ENCODE measurements around the gene TMEFF2. TPM values are rescaled to one million over a fixed set of nuclear protein-coding genes. Genes with fewer than 3 reads are reported as not detected.

The TMEFF2 gene
- total and polyA plus RNA-seq, 2 of the 8 experiments (the other 6 are each of a cell fraction or from before 2014, with no cell fraction given), result 0.91 to 3.7 TPM

GRCh38 chr2:192123847-192124246 lies 70.9 kb downstream of the TMEFF2 start:
- Histone ChIP-seq H3K27me3 (replicated peaks in 1 of 4; ENCODE audit: control insufficient read depth in 3 of 4, extremely low read depth in 1 of 4, insufficient read depth in 3 of 4, low read length in 3 of 4) (no peaks in the 10 kb centered on the region), H3K23me2 (ENCODE audit: low read depth, low read length) (no peaks in the 10 kb centered on the region), H3K79me1 (ENCODE audit: low read depth, low read length) (no peaks in the 10 kb centered on the region)

More at GRCh38 chr2:192123847-192124246, 70.9 kb downstream of the TMEFF2 start:
- H3K18ac ChIP-seq (ENCODE audit: extremely low read depth, low read length), result no peak overlapping the region
- no peak overlapping the region for H2BK5ac ChIP-seq (ENCODE audit: low read depth, low read length)
- H2BK120ac ChIP-seq (replicated peaks; ENCODE audit: low read depth, low read length), result no peak overlapping the region
- H2BK20ac ChIP-seq (ENCODE audit: low read length), result no peak overlapping the region
- no peak overlapping the region for H3K4me2 ChIP-seq (ENCODE audit: insufficient read depth in 1 of 2, low read depth in 2 of 2, low read length in 2 of 2)
- no peak for FAIRE-seq
- H2BK15ac ChIP-seq (ENCODE audit: low read length), result no peak overlapping the region
- no peaks in the 10 kb centered on the region for H3K79me2 ChIP-seq (ENCODE audit: control insufficient read depth in 1 of 2, insufficient read depth in 2 of 2, low read length in 2 of 2)
- H2AK5ac ChIP-seq (ENCODE audit: low read depth, low read length), result no peak overlapping the region
- no peak overlapping the region for H3K9ac ChIP-seq (replicated peaks in 1 of 4; ENCODE audit: extremely low read depth in 1 of 4, low read depth in 3 of 4, low read length in 3 of 4)
- no peak overlapping the region for H3K4ac ChIP-seq (replicated peaks; ENCODE audit: insufficient read length, low read depth, low read length)
- no peak overlapping the region for H2AFZ ChIP-seq (ENCODE audit: low read length)
- H4K91ac ChIP-seq (replicated peaks; ENCODE audit: insufficient read length, low read length), result no peak overlapping the region
- H4K20me1 ChIP-seq (replicated peaks in 1 of 2; ENCODE audit: control insufficient read depth in 1 of 2, insufficient read depth in 2 of 2, low read length in 2 of 2), result no peaks in the 10 kb centered on the region
- H3K14ac ChIP-seq (ENCODE audit: insufficient read length), result no peak overlapping the region
- no peak overlapping the region for H3K56ac ChIP-seq (replicated peaks; ENCODE audit: insufficient read length, low read depth, low read length)
- no peaks in the 10 kb centered on the region; a peak in 1 of 7 replicates for H3K4me1 ChIP-seq (replicated peaks in 1 of 4; ENCODE audit: control insufficient read depth in 3 of 4, insufficient read depth in 4 of 4, low read length in 3 of 4)
- H3K27ac ChIP-seq (ENCODE audit: low read depth, low read length), result no peak overlapping the region
- no peak overlapping the region for H4K5ac ChIP-seq (ENCODE audit: insufficient read length, low read depth, low read length)
- no peaks in the 10 kb centered on the region for H3K36me3 ChIP-seq (ENCODE audit: control insufficient read depth in 2 of 4, insufficient read depth in 4 of 4, low read length in 3 of 4)
- no peak for TF ChIP-seq RNF2 (IDR thresholded peaks at IDR 0.05; ENCODE audit: borderline replicate concordance, low read depth, low read length, missing control alignments, poor library complexity, severe bottlenecking)
- no peak for TF ChIP-seq EZH2 (IDR thresholded peaks at IDR 0.05; ENCODE audit: low read depth, low read length, severe bottlenecking)
- TF ChIP-seq CHD2 (IDR thresholded peaks at IDR 0.05; ENCODE audit: low read length), result no peak
- no peak for TF ChIP-seq CEBPB (IDR thresholded peaks at IDR 0.05; ENCODE audit: low read depth, low read length)
- TF ChIP-seq BRCA1 (IDR thresholded peaks at IDR 0.05; ENCODE audit: low read depth, low read length), result no peak
- no peak overlapping the region for H4K8ac ChIP-seq (ENCODE audit: extremely low read depth, insufficient read depth, low read length)
- no peak overlapping the region for H3K4me3 ChIP-seq (ENCODE audit: extremely low read depth in 1 of 4, insufficient read depth in 2 of 4, low read depth in 3 of 4, low read length in 4 of 4)
- ChIA-PET CTCF (ENCODE audit: partially characterized antibody) (no interaction called here), POLR2A (ENCODE audit: partially characterized antibody) (no interaction called here)
- H3K23ac ChIP-seq (ENCODE audit: insufficient read length), result no peak overlapping the region
- H3K9me3 ChIP-seq (ENCODE audit: insufficient read depth in 2 of 2, low read depth in 1 of 2, low read length in 1 of 2), result no peaks in the 10 kb centered on the region
- no peak overlapping the region for H2BK12ac ChIP-seq (ENCODE audit: low read depth, low read length)
- no peak for DNase-seq (ENCODE audit: low read depth in 1 of 2, low spot score in 2 of 2)

Measured in H1 (cell line).